GM21390 (cell line): Measurements from ENCODE around the gene SLC66A2.

Experiments used
- ATAC-seq: cut with Tn5 transposase; IDR thresholded peaks from one replicate; pipeline ENCODE4 v1.9.1; 2021; ENCODE audit not compliant: unreplicated experiment

Gene SLC66A2

DNA sequence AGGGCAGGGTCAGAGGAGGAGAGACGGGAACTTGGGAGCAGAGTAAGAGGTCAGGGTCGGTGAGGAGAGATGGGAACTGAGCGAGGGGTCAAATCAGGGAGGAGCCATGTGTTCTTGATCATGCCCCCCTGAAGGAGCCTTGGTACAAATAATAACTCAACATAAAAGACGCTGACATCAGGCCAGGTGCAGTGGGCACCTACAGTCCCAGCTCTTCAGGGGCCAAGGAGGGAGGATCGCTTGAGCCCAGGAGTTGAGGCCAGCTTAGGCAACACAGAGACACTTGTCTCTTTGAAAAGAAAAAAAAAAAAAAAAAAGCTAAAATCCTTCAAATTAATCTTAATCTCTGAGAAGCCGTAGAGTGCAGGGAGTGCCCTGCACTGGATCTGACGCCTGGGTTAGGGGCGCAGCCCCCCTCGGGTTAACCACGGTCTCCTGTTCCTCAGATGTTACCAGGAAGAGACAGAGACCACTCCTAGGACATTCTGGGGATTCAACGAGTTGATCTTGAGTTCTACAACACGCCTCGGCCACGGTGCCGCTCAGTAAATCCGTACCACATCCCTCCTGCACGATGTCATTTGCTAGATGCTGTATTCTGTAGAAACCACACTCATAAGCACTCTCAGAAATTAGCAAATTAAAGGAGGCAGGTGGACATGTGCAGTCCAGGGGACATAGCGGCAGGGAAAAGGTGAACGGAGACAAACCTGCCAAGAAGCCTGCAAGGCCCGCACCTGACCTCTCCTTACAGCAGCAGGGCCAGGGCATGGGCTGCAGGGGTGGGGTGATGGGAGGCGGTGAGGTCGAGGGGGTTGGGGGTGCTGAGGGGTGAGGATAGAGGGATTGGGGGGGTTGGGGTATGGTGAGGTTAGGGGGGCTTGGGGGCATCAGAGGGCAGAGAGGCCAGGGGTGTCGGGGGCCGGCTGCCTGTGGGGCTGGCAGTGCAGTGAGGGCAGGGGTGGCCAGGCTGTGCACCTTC, 29.2 kb downstream of the SLC66A2 start:
- no peak for ATAC-seq

GRCh38 chr18:79919089-79919488, 32.4 kb downstream of the SLC66A2 start:
- no peak for ATAC-seq

DNA sequence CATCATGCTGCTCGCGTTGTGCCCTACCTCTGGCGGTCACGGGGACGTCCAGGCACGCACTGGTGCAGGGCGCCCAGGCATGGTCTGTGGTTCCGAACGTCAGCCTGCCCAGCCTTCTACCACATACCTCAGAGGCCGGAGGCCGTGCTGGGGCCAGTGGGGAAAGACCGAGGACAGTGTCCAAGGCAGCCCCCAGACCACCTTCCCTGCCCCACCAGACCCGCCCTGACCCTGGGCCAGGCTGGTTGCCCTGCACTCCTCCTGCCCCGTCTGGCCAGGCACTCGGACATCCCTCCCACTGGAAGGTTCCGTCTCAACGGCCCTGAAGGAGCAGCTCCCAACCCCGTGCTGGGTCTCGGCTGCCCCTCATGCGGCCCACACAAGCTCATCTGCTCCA, 32.8 kb downstream of the SLC66A2 start:
- no peak for ATAC-seq

GRCh38 chr18:79917853-79918614, 33.4 kb downstream of the SLC66A2 start:
- ATAC-seq, result no peak

DNA sequence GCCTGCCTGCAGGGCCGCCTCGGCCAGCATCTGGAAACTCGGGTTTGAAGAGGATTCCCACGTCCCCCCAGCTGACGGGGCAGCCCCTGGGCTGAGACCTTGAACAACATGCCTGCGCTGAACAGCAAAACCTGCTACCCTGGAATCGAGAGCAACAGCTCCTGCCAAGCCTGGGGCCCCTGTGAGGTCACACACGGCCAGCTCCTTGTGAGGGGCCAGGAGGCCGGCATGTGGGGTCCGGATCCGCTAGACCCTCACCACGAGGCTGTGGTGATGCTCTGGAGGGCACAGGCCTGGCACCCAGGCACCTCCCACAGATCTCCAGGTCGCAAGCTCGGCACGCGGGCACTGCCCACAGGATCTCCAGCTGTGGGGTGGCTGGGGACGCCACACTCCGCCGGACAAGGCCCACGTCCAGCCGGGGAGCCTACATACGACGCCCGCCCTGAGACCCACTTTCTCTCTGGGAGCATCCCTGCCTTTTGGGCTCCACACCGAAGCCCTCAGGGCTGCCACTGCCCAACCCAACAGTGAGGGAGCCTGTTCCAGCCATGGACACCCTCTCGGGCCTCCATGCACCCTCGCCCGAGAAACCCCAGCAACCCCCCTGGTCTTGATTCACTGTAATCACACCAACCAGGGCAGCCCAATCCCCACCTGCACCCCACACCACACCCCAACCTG, 34.1 kb downstream of the SLC66A2 start:
- no peak for ATAC-seq

DNA sequence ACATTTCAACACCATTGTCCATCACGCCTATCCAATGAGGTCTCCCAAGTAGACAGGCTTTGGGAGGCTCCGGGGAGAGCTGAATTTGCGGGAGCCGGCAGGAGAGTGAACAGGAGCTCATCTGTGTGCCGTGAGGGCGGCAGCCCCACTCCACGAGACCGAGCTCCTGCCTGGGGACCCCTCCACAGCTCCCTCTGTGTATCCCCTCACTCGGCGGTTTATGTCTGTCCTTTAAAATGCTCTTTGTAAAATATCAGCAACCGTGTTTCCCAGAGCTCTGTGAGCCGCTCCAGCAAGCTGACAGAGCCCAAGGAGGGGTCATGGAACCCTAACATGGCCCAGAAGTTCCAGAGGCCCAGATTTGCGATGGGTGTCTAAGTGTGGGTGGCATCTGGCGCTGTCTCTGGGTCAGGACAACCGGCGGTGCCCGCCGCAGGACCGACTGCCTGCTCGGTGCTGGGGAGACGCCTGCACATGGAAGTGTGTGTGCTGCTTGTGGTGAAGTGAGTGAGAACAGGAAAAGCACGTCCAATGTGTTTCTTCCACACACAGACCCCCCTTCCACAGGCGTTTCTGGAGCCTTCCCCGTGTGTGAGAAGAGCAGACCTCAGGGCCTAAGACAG, 34.8 kb downstream of the SLC66A2 start:
- no peak for ATAC-seq

DNA sequence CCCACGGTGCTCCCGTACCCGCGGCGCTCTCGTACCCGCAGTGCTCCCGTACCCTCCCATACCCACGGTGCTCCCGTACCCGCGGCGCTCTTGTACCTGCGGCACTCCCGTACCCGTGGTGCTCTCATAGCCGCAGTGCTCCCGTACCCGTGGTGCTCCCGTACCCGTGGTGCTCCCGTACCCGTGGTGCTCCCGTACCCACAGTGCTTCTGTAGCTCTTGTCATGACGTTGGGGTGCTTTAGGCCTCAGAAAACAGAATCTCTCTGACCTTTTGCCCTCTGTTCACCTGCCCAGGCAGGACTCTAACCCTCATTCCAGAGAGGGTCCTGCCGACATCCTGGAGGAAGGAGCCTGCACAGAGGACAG, 35.3 kb downstream of the SLC66A2 start:
- no peak for ATAC-seq

GRCh38 chr18:79915161-79916127, 36.0 kb downstream of the SLC66A2 start:
- no peak for ATAC-seq

- ATAC-seq, result no peak
Observed at GRCh38 chr18:79914614-79915160, 36.8 kb downstream of the SLC66A2 start.

- no peak for ATAC-seq
Observed at GRCh38 chr18:79912994-79913831, 38.2 kb downstream of the SLC66A2 start.

GRCh38 chr18:79912409-79912991, 39.0 kb downstream of the SLC66A2 start:
- no peak for ATAC-seq

DNA sequence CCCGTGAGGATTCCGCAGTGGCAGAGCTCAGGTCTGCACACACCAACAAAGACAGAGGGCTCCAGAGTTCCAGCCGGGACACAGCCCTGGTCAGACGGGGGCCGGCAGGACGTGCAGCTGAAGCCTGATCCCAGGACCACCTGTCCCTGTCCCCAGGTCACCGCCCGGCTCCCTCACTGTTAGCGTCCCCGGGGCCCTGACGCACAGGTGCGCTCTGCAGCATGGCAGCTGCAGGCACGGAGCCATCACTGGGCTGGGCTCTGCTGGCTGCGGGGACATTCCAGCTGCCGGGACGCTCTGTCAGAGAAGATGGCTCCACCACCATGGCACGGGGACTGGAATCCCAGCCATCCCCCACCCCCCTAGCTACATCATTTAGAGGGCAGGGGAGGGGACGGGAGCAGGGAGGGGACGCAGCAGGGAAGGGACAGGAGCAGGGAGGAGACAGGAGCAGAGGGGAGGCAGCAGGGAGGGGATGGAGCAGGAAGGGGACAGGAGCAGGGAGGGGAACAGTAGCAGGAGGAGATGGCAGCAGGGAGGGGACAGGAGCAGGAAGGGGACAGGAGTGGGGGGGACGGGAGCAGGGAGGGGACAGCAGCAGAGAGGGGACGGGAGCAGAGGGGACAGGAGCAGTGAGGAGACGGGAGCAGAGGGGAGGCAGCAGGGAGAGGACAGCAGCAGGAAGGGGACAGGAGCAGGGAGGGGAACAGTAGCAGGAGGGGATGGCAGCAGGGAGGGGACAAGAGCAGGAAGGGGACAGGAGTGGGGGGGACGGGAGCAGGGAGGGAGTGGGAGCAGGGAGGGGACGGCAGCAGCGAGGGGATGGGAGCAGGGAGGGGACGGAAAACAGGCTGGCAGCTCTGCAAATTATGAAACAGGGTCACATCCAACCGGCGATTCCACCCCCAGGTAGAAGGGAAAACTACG, 39.8 kb downstream of the SLC66A2 start:
- no peak for ATAC-seq

- ATAC-seq, result no peak
Observed at GRCh38 chr18:79910563-79911343, 40.7 kb downstream of the SLC66A2 start.

GRCh38 chr18:79906706-79907105, 44.7 kb downstream of the SLC66A2 start:
- ATAC-seq, result no peak

GRCh38 chr18:79905993-79906392, 45.5 kb downstream of the SLC66A2 start:
- ATAC-seq, result no peak

DNA sequence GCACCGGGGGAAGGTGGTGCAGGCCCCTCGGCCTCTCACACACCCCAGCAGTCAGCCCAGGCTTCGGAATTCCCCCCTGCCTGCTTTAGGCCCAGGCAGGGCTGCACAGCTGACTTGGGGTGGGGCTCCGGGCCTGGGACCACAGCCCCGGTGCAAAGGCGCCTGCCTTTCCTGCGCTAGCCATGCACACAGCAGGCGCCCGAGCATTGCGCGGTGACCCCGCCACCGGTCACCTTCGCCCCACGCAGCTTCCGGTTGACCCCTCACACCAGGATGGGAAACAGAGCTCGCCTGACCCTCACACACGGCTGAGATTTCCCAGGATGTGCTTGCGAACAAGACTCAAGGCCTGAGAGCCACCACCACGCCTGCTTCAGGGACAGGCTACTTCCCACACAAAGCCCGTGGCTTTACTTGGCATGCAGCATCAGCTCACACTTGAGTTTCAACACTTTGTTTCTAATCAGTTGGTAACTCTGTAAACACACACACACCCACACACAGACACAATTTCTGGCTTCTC, 46.0 kb downstream of the SLC66A2 start:
- no peak for ATAC-seq
